Body of pancreas (tissue), 4 donors: ENCODE results near the gene TXK. TPM values are rescaled to one million over a fixed set of nuclear protein-coding genes. Genes with fewer than 3 reads are reported as not detected.

Source experiments
- ATAC-seq: fragments of 150-250 bp; one replicate; pipeline ENCODE4 v1.9.1; 2016
- DNase-seq, 4 donors: peaks; one replicate each; pipeline ENCODE4 v3.0.0-alpha.2; 2019
- H3K27ac ChIP-seq, 4 donors: fragments of 200-600 bp; sonication (generic); 1 replicate in 3 of 4; 2 replicates in 1 of 4; pipeline versions ENCODE4 v1.5.1 to v1.6.1; 2016 to 2019; ENCODE audit warnings: mild to moderate bottlenecking in 1 of 4, mixed read lengths in 1 of 4, moderate library complexity in 1 of 4
- H3K27me3 ChIP-seq, 2 donors: fragments of 200-600 bp; sonication (generic); one replicate each; pipeline ENCODE4 v1.6.0; 2016; ENCODE audit warnings: mild to moderate bottlenecking in 1 of 2
- H3K36me3 ChIP-seq, 2 donors: fragments of 200-600 bp; sonication (generic); replicated peaks in 1 of 2; 2 replicates each; pipeline ENCODE4 v1.5.1; 2016; ENCODE audit warnings: low read depth in 2 of 2; ENCODE audit not compliant: insufficient read depth in 1 of 2
- H3K4me1 ChIP-seq: fragments of 200-600 bp; sonication (generic); one replicate; pipeline ENCODE4 v1.6.0; 2016
- H3K4me3 ChIP-seq, 2 donors: fragments of 200-600 bp; sonication (generic); 1 replicate in 1 of 2; 2 replicates in 1 of 2; pipeline ENCODE4 v1.5.1; 2016 to 2019
- H3K9me3 ChIP-seq, 3 donors: fragments of 200-600 bp; sonication (generic); 1 replicate in 2 of 3; 2 replicates in 1 of 3; pipeline ENCODE4 v1.5.1; 2016
- CTCF ChIP-seq, 7 experiments: fragments of 450-650 bp in 4 of 7; fragments of 200-600 bp in 3 of 7; sonication (generic) in 3 of 7; IDR thresholded peaks; one replicate each; pipeline ENCODE4 v1.5.1; 2016 to 2019; ENCODE audit warnings: antibody characterized with exemption in 7 of 7
- POLR2A ChIP-seq, 3 donors: fragments of 450-650 bp; IDR thresholded peaks; one replicate each; pipeline ENCODE4 v1.6.1; 2016; ENCODE audit warnings: antibody characterized with exemption in 3 of 3, mild to moderate bottlenecking in 2 of 3
- WGBS, 2 donors: methylation state at CpG; one replicate each; pipeline ENCODE4 v1.1.5; 2017; 5-methylcytosine and 5-hydroxymethylcytosine counted together
- intact Hi-C: fragments of 100-400 bp; cut with DNase I; formaldehyde crosslinking; loops from one replicate; pipeline ENCODE4 v1.15.1; 2023
- total RNA-seq, 2 donors: library from RNA; depleted of rRNA; stranded (reverse); fragments of >200 nt; gene quantifications; one replicate each; pipeline ENCODE4 v1.1.0, GENCODE V29; 2016

TXK gene
- total RNA-seq, 2 donors from 2014 or later = 0.66 to 1.3 TPM

- H3K27me3 ChIP-seq = no peaks in the 10 kb centered on the region
- intact Hi-C loops = no loop called here
- ATAC-seq = no peak
These were observed 98.1 kb downstream of the TXK start for GRCh38 chr4:48035952-48036351.

DNA sequence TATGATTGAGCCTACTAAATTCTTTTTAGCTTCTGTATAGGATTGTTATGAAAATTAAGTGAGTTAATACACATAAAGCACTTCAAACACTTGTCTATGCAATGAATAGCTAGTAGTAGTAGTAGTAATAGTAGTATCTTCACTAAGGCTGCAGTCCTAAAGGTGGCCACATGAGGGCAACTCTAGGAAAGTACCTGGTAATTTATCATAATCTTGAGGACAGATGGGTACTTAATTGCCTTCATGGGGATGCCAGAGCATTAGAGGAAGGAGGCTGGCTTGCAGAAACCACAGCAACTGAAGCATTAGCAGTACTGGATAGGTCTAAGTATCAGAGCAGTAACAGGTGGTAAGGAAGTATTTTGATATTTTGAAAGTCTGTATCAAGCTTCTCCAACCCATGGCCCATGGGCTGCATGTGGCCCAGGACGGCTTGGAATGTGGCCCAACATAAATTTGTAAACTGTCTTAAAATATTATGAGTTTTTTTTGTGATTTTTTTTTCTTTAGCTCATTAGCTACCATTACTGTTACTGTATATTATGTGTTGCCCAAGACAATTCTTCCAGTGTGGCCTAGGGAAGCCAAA, 100.1 kb downstream of the TXK start:
- Histone ChIP-seq H3K27ac (no peak overlapping the region), H3K27me3 (no peaks in the 10 kb centered on the region), H3K9me3 (no peaks in the 10 kb centered on the region), H3K36me3 (no peaks in the 10 kb centered on the region), H3K4me1 (peaks cover 23% of the 10 kb centered on the region), H3K4me3 (no peak overlapping the region)
- intact Hi-C loops = no loop called here
- DNase-seq (peak; percentile 20 to 66 (median 48)), ATAC-seq (peak; percentile 76)
- TF ChIP-seq POLR2A (IDR thresholded peaks at IDR 0.05) = no peak
- peak; percentile 16 to 57 (median 40) for TF ChIP-seq CTCF (IDR thresholded peaks at IDR 0.05)
- 86 to 90% methylated on average over 1 of the region's 1 CpG for WGBS, 2 donors

More at GRCh38 chr4:48035952-48036351, 98.1 kb downstream of the TXK start:
- Histone ChIP-seq H3K36me3 (no peaks in the 10 kb centered on the region), H3K27ac (no peak overlapping the region), H3K4me1 (peaks cover 23% of the 10 kb centered on the region), H3K4me3 (no peak overlapping the region), H3K9me3 (no peaks in the 10 kb centered on the region)
- WGBS, 2 donors = 91 to 94% methylated on average over 3 of the region's 3 CpGs
- DNase-seq = no peak
- TF ChIP-seq POLR2A (IDR thresholded peaks at IDR 0.05) = no peak
- no peak for TF ChIP-seq CTCF (IDR thresholded peaks at IDR 0.05)

DNA sequence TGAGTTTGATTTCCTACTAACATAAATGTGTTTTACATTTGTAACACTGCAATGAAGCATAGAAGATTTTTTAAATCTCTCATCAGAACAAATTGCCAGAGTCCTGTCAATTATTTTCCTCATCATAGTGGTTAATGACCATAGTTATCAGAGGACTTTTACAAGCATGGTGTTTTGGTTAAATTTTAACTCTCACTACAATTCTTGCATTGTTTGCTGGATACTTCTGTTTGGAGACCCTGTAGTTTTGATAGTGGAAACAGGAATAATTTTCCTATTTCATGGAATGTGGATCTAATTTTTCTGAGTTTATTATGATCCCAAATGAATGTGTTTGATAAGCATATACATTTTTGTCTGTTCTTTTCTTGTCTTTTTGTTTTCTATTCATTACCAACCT, 100.6 kb downstream of the TXK start:
- intact Hi-C loops = no loop called here
- Histone ChIP-seq H3K27ac (no peak overlapping the region), H3K4me1 (peaks cover 23% of the 10 kb centered on the region), H3K27me3 (no peaks in the 10 kb centered on the region), H3K9me3 (no peaks in the 10 kb centered on the region), H3K36me3 (no peaks in the 10 kb centered on the region), H3K4me3 (no peak overlapping the region)
- no peak for ATAC-seq
- no peak for DNase-seq
- TF ChIP-seq CTCF (IDR thresholded peaks at IDR 0.05) (no peak), POLR2A (IDR thresholded peaks at IDR 0.05) (no peak)

DNA sequence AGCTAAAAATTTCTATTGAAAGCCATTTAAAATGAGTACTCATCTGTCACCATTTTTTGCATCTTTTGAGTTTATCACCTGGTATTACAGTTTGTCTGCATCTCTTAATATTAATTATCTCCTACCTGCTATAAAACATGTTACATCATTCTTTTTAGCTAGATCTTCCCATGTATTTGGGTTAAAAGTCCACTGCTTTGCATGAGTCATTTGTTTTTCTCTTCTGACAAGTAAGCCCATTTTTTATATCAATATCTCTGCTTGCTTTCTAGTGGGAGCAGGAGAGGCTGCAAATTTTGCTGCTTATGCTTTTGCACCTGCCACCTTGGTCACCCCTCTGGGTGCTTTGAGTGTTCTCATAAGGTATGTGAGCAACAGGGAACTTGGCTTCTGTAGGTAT, 101.3 kb downstream of the TXK start:
- H3K27ac ChIP-seq = peak overlapping the region in 1 of 4 donors; percentile 40
- DNase-seq (no peak), ATAC-seq (peak; percentile 45)
- H3K4me3 ChIP-seq = no peak overlapping the region
- peaks cover 23% of the 10 kb centered on the region for H3K4me1 ChIP-seq
- intact Hi-C loops = no loop called here
- H3K36me3 ChIP-seq = no peaks in the 10 kb centered on the region
- TF ChIP-seq POLR2A (IDR thresholded peaks at IDR 0.05) (no peak), CTCF (IDR thresholded peaks at IDR 0.05) (no peak)
- no peaks in the 10 kb centered on the region for H3K9me3 ChIP-seq
- no peaks in the 10 kb centered on the region for H3K27me3 ChIP-seq
